K562 (cell line): ENCODE measurements around the gene ABCA10. TPM values are rescaled to one million over a fixed set of nuclear protein-coding genes. Genes with fewer than 3 reads are reported as not detected.
A peak's percentile ranks its signal among the peaks of the same experiment; 100 is the strongest.

ENCODE experiments used
- CBFA2T2 ChIP-seq: fragments of 450-650 bp; conservative IDR thresholded peaks from 2 replicates; pipeline ENCODE4 v1.6.1; 2017; ENCODE audit warnings: mild to moderate bottlenecking
- MYNN ChIP-seq, 2 experiments: sonication (generic); formaldehyde crosslinking in 1 of 2; IDR thresholded peaks; 2 replicates each; pipeline versions ENCODE4 v1.5.0 to v1.6.1; 2016 to 2020; ENCODE audit warnings: antibody characterized with exemption in 1 of 2, missing genetic modification reagents in 1 of 2
- NCOA6 ChIP-seq: fragments of 450-650 bp; IDR thresholded peaks from 2 replicates; pipeline ENCODE4 v1.6.1; 2017; ENCODE audit warnings: mild to moderate bottlenecking
- NCOR1 ChIP-seq: fragments of 450-650 bp; IDR thresholded peaks from 2 replicates; pipeline ENCODE4 v1.6.1; 2016; ENCODE audit warnings: mild to moderate bottlenecking, moderate library complexity
- SRSF3 ChIP-seq: fragments of 200-400 bp; formaldehyde crosslinking; IDR thresholded peaks from 2 replicates; pipeline ENCODE4 v1.6.1; 2016; ENCODE audit warnings: mild to moderate bottlenecking, low read length, moderate library complexity; ENCODE audit not compliant: insufficient read depth
- THRAP3 ChIP-seq: fragments of 450-650 bp; IDR thresholded peaks from 2 replicates; pipeline ENCODE4 v1.6.1; 2016; ENCODE audit warnings: mild to moderate bottlenecking, inconsistent platforms, borderline replicate concordance
- ZFP30 ChIP-seq: fragments of 250-450 bp; sonication (Bioruptor Pico); IDR thresholded peaks from 2 replicates; pipeline ENCODE4 v1.8.0; 2022; ENCODE audit warnings: moderate library complexity, mild to moderate bottlenecking, inconsistent platforms, borderline replicate concordance
- ZFP36 ChIP-seq: fragments of 150-350 bp; IDR thresholded peaks from 2 replicates; pipeline ENCODE4 v1.6.1; 2018; ENCODE audit warnings: low read length, low read depth; ENCODE audit not compliant: partially characterized antibody
- ZNF79 ChIP-seq: fragments of 250-450 bp; sonication (Bioruptor Pico); IDR thresholded peaks from 2 replicates; pipeline ENCODE4 v1.4.0; 2020; ENCODE audit warnings: low read depth, mild to moderate bottlenecking, moderate library complexity
- polyA plus RNA-seq, 8 experiments: library from polyadenylated mRNA; depleted of rRNA in 4 of 8; stranded (reverse) in 5 of 8; unstranded in 3 of 8; fragments of >200 nt; fragmentation: Nextera tagmentation in 2 of 8; fragmentation: Illumina TruSeq in 1 of 8; extraction: Ambion mirVana in 2 of 8; extraction: Trizol in 1 of 8; gene quantifications; 2 replicates each; pipeline versions ENCODE4 v1.2.1 to v1.2.3, GENCODE V29; 2011 to 2014; ENCODE audit warnings: inconsistent platforms in 1 of 8, missing spikeins in 1 of 8
- total RNA-seq, 7 experiments: library from RNA; depleted of rRNA in 6 of 7; stranded (reverse); fragments of >200 nt in 6 of 7; fragmentation: Illumina TruSeq in 2 of 7; extraction: Trizol in 2 of 7; gene quantifications; 2 replicates each; pipeline versions ENCODE4 v1.2.1 to v1.2.3, GENCODE V29; 2011 to 2021; ENCODE audit warnings: low replicate concordance in 1 of 7
- TF ChIP-seq, protein P1 (sequence below): fragments of 150-350 bp; IDR thresholded peaks from 2 replicates; pipeline ENCODE4 v1.6.1; 2014; ENCODE audit warnings: low read depth, mild to moderate bottlenecking, low read length, borderline replicate concordance
- TF ChIP-seq, protein P2 (sequence below): fragments of 200-800 bp; sonication (Bioruptor generic); IDR thresholded peaks from 2 replicates; pipeline ENCODE4 v1.6.1; 2016; ENCODE audit warnings: missing genetic modification characterization, missing compliant biosample characterization
- TF ChIP-seq, protein P3 (sequence below), 2 experiments: IDR thresholded peaks in 1 of 2; conservative IDR thresholded peaks in 1 of 2; 2 replicates each; pipeline ENCODE4 v1.6.1; 2016; ENCODE audit warnings: low read depth in 2 of 2, mild to moderate bottlenecking in 1 of 2, missing compliant biosample characterization in 1 of 2, missing genetic modification characterization in 1 of 2, moderate library complexity in 1 of 2
- TF ChIP-seq, protein P4 (sequence below): IDR thresholded peaks from 2 replicates; pipeline ENCODE4 v1.6.1; 2016; ENCODE audit warnings: missing genetic modification characterization, missing compliant biosample characterization

Gene ABCA10
- total and polyA plus RNA-seq, 9 of the 15 experiments (the other 6 are each of a cell fraction or from before 2014, with no cell fraction given), result 0.04 to 0.45 (median 0.15) TPM; not detected in 1

DNA sequence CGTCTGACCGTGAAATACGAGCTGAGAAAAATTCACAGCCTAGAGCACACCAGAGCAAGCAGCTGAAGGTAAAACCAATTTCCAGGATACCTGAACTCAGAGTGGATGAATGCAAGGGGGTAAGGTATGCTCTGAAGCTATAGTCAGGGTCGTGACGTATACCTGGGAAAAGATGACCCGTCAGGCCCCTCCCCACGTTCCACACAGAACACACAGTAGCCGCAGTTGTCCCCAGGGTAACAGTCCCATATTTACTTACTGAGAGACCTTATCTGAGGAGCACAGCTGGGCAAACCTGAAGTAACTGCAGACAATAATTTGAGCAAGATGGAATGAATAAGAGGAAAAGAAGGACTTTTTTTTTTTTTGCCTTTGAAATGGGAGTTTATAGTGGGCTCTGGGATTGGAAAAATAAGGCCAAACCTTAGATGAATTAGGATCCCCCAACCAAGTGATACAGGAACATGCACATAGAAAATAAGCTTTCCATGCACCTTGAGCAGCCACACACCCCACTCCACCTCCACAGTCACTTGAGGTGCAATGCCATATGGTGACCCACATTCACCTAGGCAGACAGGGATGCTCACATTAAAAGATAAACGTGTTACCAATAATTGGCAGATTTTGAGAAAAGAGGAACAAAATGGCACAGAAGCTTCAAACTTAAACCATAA, 124.9 kb downstream of the ABCA10 start (continued):
- TF ChIP-seq, protein P1, sequence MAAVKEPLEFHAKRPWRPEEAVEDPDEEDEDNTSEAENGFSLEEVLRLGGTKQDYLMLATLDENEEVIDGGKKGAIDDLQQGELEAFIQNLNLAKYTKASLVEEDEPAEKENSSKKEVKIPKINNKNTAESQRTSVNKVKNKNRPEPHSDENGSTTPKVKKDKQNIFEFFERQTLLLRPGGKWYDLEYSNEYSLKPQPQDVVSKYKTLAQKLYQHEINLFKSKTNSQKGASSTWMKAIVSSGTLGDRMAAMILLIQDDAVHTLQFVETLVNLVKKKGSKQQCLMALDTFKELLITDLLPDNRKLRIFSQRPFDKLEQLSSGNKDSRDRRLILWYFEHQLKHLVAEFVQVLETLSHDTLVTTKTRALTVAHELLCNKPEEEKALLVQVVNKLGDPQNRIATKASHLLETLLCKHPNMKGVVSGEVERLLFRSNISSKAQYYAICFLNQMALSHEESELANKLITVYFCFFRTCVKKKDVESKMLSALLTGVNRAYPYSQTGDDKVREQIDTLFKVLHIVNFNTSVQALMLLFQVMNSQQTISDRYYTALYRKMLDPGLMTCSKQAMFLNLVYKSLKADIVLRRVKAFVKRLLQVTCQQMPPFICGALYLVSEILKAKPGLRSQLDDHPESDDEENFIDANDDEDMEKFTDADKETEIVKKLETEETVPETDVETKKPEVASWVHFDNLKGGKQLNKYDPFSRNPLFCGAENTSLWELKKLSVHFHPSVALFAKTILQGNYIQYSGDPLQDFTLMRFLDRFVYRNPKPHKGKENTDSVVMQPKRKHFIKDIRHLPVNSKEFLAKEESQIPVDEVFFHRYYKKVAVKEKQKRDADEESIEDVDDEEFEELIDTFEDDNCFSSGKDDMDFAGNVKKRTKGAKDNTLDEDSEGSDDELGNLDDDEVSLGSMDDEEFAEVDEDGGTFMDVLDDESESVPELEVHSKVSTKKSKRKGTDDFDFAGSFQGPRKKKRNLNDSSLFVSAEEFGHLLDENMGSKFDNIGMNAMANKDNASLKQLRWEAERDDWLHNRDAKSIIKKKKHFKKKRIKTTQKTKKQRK, result no peak
- TF ChIP-seq, protein P2, sequence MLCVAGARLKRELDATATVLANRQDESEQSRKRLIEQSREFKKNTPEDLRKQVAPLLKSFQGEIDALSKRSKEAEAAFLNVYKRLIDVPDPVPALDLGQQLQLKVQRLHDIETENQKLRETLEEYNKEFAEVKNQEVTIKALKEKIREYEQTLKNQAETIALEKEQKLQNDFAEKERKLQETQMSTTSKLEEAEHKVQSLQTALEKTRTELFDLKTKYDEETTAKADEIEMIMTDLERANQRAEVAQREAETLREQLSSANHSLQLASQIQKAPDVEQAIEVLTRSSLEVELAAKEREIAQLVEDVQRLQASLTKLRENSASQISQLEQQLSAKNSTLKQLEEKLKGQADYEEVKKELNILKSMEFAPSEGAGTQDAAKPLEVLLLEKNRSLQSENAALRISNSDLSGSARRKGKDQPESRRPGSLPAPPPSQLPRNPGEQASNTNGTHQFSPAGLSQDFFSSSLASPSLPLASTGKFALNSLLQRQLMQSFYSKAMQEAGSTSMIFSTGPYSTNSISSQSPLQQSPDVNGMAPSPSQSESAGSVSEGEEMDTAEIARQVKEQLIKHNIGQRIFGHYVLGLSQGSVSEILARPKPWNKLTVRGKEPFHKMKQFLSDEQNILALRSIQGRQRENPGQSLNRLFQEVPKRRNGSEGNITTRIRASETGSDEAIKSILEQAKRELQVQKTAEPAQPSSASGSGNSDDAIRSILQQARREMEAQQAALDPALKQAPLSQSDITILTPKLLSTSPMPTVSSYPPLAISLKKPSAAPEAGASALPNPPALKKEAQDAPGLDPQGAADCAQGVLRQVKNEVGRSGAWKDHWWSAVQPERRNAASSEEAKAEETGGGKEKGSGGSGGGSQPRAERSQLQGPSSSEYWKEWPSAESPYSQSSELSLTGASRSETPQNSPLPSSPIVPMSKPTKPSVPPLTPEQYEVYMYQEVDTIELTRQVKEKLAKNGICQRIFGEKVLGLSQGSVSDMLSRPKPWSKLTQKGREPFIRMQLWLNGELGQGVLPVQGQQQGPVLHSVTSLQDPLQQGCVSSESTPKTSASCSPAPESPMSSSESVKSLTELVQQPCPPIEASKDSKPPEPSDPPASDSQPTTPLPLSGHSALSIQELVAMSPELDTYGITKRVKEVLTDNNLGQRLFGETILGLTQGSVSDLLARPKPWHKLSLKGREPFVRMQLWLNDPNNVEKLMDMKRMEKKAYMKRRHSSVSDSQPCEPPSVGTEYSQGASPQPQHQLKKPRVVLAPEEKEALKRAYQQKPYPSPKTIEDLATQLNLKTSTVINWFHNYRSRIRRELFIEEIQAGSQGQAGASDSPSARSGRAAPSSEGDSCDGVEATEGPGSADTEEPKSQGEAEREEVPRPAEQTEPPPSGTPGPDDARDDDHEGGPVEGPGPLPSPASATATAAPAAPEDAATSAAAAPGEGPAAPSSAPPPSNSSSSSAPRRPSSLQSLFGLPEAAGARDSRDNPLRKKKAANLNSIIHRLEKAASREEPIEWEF, result peak; percentile 20; the same call in 1 of the 2 replicates
- TF ChIP-seq THRAP3, result no peak
- no peak for TF ChIP-seq SRSF3
- no peak for TF ChIP-seq ZFP36
- TF ChIP-seq MYNN (IDR thresholded peaks at IDR 0.05), result peak; percentile 74; the same call in 1 of the 2 replicates
- TF ChIP-seq MYNN (CRISPR knock-in tag; IDR thresholded peaks at IDR 0.05), result no peak
- TF ChIP-seq CBFA2T2, result peak; percentile 79
- TF ChIP-seq, protein P3, sequence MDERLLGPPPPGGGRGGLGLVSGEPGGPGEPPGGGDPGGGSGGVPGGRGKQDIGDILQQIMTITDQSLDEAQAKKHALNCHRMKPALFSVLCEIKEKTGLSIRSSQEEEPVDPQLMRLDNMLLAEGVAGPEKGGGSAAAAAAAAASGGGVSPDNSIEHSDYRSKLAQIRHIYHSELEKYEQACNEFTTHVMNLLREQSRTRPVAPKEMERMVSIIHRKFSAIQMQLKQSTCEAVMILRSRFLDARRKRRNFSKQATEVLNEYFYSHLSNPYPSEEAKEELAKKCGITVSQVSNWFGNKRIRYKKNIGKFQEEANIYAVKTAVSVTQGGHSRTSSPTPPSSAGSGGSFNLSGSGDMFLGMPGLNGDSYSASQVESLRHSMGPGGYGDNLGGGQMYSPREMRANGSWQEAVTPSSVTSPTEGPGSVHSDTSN (CRISPR knock-in tag; IDR thresholded peaks at IDR 0.05; ENCODE audit: low read depth), result no peak
- TF ChIP-seq, protein P3 (tag; conservative IDR thresholded peaks at IDR 0.05; ENCODE audit: low read depth), result 0 out of 2 replicates have a peak, but pooled peaks have one; percentile 37
- no peak for TF ChIP-seq ZFP30 (CRISPR knock-in tag)
- no peak for TF ChIP-seq NCOA6
- TF ChIP-seq, protein P4, sequence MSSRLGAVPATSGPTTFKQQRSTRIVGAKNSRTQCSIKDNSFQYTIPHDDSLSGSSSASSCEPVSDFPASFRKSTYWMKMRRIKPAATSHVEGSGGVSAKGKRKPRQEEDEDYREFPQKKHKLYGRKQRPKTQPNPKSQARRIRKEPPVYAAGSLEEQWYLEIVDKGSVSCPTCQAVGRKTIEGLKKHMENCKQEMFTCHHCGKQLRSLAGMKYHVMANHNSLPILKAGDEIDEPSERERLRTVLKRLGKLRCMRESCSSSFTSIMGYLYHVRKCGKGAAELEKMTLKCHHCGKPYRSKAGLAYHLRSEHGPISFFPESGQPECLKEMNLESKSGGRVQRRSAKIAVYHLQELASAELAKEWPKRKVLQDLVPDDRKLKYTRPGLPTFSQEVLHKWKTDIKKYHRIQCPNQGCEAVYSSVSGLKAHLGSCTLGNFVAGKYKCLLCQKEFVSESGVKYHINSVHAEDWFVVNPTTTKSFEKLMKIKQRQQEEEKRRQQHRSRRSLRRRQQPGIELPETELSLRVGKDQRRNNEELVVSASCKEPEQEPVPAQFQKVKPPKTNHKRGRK (tag), result no peak
- TF ChIP-seq NCOR1, result peak; percentile 82
- no peak for TF ChIP-seq ZNF79 (CRISPR knock-in tag)
